ENCODE results near the gene AUTS2.

DNA sequence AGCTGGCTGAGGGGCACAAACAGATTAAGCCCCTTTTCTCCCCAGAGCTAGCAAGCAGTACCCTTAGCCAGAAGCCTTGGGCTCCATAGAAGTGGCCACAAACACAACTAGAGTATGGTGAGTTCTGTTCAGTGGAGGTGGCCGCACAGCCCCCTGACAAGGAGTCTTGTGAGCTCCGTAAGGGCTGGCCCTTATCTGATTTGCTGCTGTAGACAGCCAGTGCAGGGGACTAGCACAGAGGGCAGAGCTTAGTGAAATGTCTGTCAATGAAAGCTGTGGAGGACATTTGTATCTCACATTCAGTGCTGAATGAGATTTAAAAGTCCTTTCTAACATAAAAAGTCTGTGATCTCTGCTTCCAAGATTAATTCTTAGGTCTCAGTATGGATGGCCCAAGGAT lies 137.3 kb downstream of the AUTS2 start:
- TF ChIP-seq EZH2 (IDR thresholded peaks at IDR 0.05; ENCODE audit: low read length, missing control alignments), result no peak
- TF ChIP-seq, protein P1, sequence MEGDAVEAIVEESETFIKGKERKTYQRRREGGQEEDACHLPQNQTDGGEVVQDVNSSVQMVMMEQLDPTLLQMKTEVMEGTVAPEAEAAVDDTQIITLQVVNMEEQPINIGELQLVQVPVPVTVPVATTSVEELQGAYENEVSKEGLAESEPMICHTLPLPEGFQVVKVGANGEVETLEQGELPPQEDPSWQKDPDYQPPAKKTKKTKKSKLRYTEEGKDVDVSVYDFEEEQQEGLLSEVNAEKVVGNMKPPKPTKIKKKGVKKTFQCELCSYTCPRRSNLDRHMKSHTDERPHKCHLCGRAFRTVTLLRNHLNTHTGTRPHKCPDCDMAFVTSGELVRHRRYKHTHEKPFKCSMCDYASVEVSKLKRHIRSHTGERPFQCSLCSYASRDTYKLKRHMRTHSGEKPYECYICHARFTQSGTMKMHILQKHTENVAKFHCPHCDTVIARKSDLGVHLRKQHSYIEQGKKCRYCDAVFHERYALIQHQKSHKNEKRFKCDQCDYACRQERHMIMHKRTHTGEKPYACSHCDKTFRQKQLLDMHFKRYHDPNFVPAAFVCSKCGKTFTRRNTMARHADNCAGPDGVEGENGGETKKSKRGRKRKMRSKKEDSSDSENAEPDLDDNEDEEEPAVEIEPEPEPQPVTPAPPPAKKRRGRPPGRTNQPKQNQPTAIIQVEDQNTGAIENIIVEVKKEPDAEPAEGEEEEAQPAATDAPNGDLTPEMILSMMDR (conservative IDR thresholded peaks at IDR 0.05 in 1 of 2, IDR thresholded peaks at IDR 0.05 in 1 of 2; ENCODE audit: low read depth in 1 of 2, low read length in 2 of 2), result no peak
